WTC11 (cell line): ENCODE measurements around the gene LHFPL6. TPM values are rescaled to one million over a fixed set of nuclear protein-coding genes. Genes with fewer than 3 reads are reported as not detected.

ENCODE experiments used
- ATAC-seq: fragments of 200-7000 bp; cut with Tn5 transposase; 2 replicates; pipeline ENCODE4 v1.10.0; 2021; ENCODE audit warnings: mild to moderate bottlenecking, moderate library complexity
- CTCF ChIA-PET: fragments of 300-600 bp; sonication (Branson Sonifier 250); formaldehyde crosslinking; loops from one replicate; lab custom pipeline; 2021; ENCODE audit warnings: antibody characterized with exemption; lab: Charles Lee
- POLR2A ChIA-PET: fragments of 350-600 bp; sonication (Branson Sonifier 250); formaldehyde crosslinking; loops from one replicate; lab custom pipeline; 2021; ENCODE audit warnings: antibody characterized with exemption; lab: Charles Lee
- DNase-seq: peaks from one replicate; pipeline ENCODE4 v3.0.0; 2021; ENCODE audit warnings: low spot score
- H3K27ac Mint-ChIP-seq: 2 replicates; pipeline ENCODE4 v1.8.0; 2021; ENCODE audit warnings: mixed read lengths
- H3K27me3 Mint-ChIP-seq: 2 replicates; pipeline ENCODE4 v1.8.0; 2021; ENCODE audit warnings: low read depth, mild to moderate bottlenecking, moderate library complexity, mixed read lengths
- H3K36me3 Mint-ChIP-seq: 2 replicates; pipeline ENCODE4 v1.8.0; 2021; ENCODE audit warnings: mixed read lengths
- H3K4me1 Mint-ChIP-seq: 2 replicates; pipeline ENCODE4 v1.8.0; 2022; ENCODE audit warnings: mixed read lengths
- H3K4me3 Mint-ChIP-seq: 2 replicates; pipeline ENCODE4 v1.8.0; 2021; ENCODE audit warnings: mild to moderate bottlenecking, moderate library complexity, mixed read lengths
- H3K9me3 Mint-ChIP-seq: 2 replicates; pipeline ENCODE4 v1.8.0; 2021; ENCODE audit warnings: mixed read lengths
- FOXJ3 ChIP-seq: sonication (generic); formaldehyde crosslinking; IDR thresholded peaks from 2 replicates; pipeline ENCODE4 v1.9.0; 2021; ENCODE audit warnings: missing genetic modification reagents, mild to moderate bottlenecking, borderline replicate concordance
- FOXK1 ChIP-seq: sonication (generic); formaldehyde crosslinking; IDR thresholded peaks from 2 replicates; pipeline ENCODE4 v1.8.0; 2022; ENCODE audit warnings: mild to moderate bottlenecking, moderate library complexity, missing genetic modification reagents
- FOXP1 ChIP-seq: sonication (generic); formaldehyde crosslinking; IDR thresholded peaks from 2 replicates; pipeline ENCODE4 v1.8.0; 2022; ENCODE audit warnings: missing genetic modification reagents, mild to moderate bottlenecking, moderate library complexity, borderline replicate concordance
- NFATC4 ChIP-seq: fragments of 250-450 bp; sonication (Bioruptor Pico); IDR thresholded peaks from 2 replicates; pipeline ENCODE4 v1.9.0; 2021; ENCODE audit warnings: mild to moderate bottlenecking
- NFE2L1 ChIP-seq: sonication (generic); formaldehyde crosslinking; IDR thresholded peaks from 2 replicates; pipeline ENCODE4 v1.8.1; 2023; ENCODE audit warnings: missing genetic modification reagents
- NFYB ChIP-seq: sonication (generic); formaldehyde crosslinking; conservative IDR thresholded peaks from 2 replicates; pipeline ENCODE4 v1.8.0; 2022; ENCODE audit warnings: low read depth, missing genetic modification reagents
- NR3C1 ChIP-seq: sonication (generic); formaldehyde crosslinking; conservative IDR thresholded peaks from 2 replicates; pipeline ENCODE4 v1.8.1; 2023; ENCODE audit warnings: low read depth, mild to moderate bottlenecking, missing genetic modification reagents
- OVOL2 ChIP-seq: fragments of 250-450 bp; sonication (Bioruptor Pico); IDR thresholded peaks from 2 replicates; pipeline ENCODE4 v1.9.0; 2021; ENCODE audit warnings: mild to moderate bottlenecking, borderline replicate concordance
- PRRX2 ChIP-seq: fragments of 250-450 bp; sonication (Bioruptor Pico); IDR thresholded peaks from 2 replicates; pipeline ENCODE4 v1.8.0; 2021; ENCODE audit warnings: mild to moderate bottlenecking
- RORB ChIP-seq: fragments of 250-450 bp; sonication (Bioruptor Pico); IDR thresholded peaks from 2 replicates; pipeline ENCODE4 v1.9.0; 2021; ENCODE audit warnings: mild to moderate bottlenecking
- SMAD4 ChIP-seq: sonication (generic); formaldehyde crosslinking; IDR thresholded peaks from 2 replicates; pipeline ENCODE4 v1.8.0; 2022; ENCODE audit warnings: mild to moderate bottlenecking, missing genetic modification reagents
- SOX15 ChIP-seq: fragments of 250-450 bp; sonication (Bioruptor Pico); IDR thresholded peaks from 2 replicates; pipeline ENCODE4 v1.9.0; 2021; ENCODE audit warnings: mild to moderate bottlenecking
- TEAD1 ChIP-seq: sonication (generic); formaldehyde crosslinking; IDR thresholded peaks from 2 replicates; pipeline ENCODE4 v1.8.0; 2022; ENCODE audit warnings: mild to moderate bottlenecking, missing genetic modification reagents
- TP53 ChIP-seq: sonication (generic); formaldehyde crosslinking; IDR thresholded peaks from 2 replicates; pipeline ENCODE4 v1.8.1; 2023; ENCODE audit warnings: mild to moderate bottlenecking, missing genetic modification reagents
- ZNF396 ChIP-seq: fragments of 250-450 bp; sonication (Bioruptor Pico); IDR thresholded peaks from 2 replicates; pipeline ENCODE4 v1.8.0; 2021; ENCODE audit warnings: mild to moderate bottlenecking, moderate library complexity, borderline replicate concordance
- ZNF671 ChIP-seq: fragments of 250-450 bp; sonication (Bioruptor Pico); IDR thresholded peaks from 2 replicates; pipeline ENCODE4 v1.8.0; 2021; ENCODE audit warnings: mild to moderate bottlenecking
- total RNA-seq: library from RNA; stranded (reverse); gene quantifications from 3 replicates; pipeline ENCODE4 v1.2.3, GENCODE V29; 2021
- TF ChIP-seq, protein P1 (sequence below): sonication (generic); formaldehyde crosslinking; conservative IDR thresholded peaks from 2 replicates; pipeline ENCODE4 v1.8.1; 2022; ENCODE audit warnings: mild to moderate bottlenecking, missing genetic modification reagents
- TF ChIP-seq, protein P2 (sequence below): sonication (generic); formaldehyde crosslinking; IDR thresholded peaks from 2 replicates; pipeline ENCODE4 v1.8.0; 2023; ENCODE audit warnings: mild to moderate bottlenecking, missing genetic modification reagents
- TF ChIP-seq, protein P3 (sequence below): sonication (generic); formaldehyde crosslinking; IDR thresholded peaks from 2 replicates; pipeline ENCODE4 v1.8.1; 2022; ENCODE audit warnings: missing genetic modification reagents, borderline replicate concordance
- TF ChIP-seq, protein P4 (sequence below): sonication (generic); formaldehyde crosslinking; IDR thresholded peaks from 2 replicates; pipeline ENCODE4 v1.8.0; 2022; ENCODE audit warnings: mild to moderate bottlenecking, missing genetic modification reagents
- TF ChIP-seq, protein P5 (sequence below): sonication (generic); formaldehyde crosslinking; IDR thresholded peaks from 2 replicates; pipeline ENCODE4 v1.8.1; 2022; ENCODE audit warnings: mild to moderate bottlenecking, moderate library complexity, missing genetic modification reagents
- TF ChIP-seq, protein P6 (sequence below): sonication (generic); formaldehyde crosslinking; IDR thresholded peaks from 2 replicates; pipeline ENCODE4 v1.8.1; 2023; ENCODE audit warnings: mild to moderate bottlenecking, missing genetic modification reagents, moderate library complexity
- TF ChIP-seq, protein P7 (sequence below): fragments of 250-450 bp; sonication (Bioruptor Pico); conservative IDR thresholded peaks from 2 replicates; pipeline ENCODE4 v1.9.0; 2021; ENCODE audit warnings: mild to moderate bottlenecking

Gene LHFPL6
- total RNA-seq, 1 experiment from 2014 or later: 4.5 TPM

DNA sequence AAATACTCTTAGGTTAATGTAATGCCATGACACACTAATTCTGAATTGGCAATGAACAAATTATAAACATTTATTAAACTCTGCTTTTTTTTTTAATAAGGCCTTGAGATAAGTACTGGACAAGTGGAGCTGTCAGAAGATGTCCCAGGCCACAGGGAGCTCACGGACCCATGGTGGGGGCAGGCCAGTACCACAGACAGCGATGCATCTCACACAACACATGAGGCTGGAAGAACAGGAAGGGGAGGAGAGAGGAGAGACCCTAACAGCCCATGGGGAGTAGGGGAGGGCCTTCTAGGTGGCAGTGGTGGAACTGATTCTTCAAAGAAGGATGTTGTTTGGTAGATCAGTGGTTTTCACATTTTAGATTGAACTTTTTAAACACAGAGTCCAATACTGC, 128.4 kb downstream of the LHFPL6 start (continued):
- TF ChIP-seq FOXJ3 (CRISPR knock-in tag) (no peak), TP53 (no peak), TEAD1 (CRISPR knock-in tag) (no peak), SMAD4 (CRISPR knock-in tag) (no peak), ZNF396 (CRISPR knock-in tag) (no peak), RORB (no peak), NFYB (CRISPR knock-in tag) (no peak), PRRX2 (CRISPR knock-in tag) (no peak)
- TF ChIP-seq, protein P1, sequence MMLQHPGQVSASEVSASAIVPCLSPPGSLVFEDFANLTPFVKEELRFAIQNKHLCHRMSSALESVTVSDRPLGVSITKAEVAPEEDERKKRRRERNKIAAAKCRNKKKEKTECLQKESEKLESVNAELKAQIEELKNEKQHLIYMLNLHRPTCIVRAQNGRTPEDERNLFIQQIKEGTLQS (CRISPR knock-in tag): no peak
- TF ChIP-seq, protein P2, sequence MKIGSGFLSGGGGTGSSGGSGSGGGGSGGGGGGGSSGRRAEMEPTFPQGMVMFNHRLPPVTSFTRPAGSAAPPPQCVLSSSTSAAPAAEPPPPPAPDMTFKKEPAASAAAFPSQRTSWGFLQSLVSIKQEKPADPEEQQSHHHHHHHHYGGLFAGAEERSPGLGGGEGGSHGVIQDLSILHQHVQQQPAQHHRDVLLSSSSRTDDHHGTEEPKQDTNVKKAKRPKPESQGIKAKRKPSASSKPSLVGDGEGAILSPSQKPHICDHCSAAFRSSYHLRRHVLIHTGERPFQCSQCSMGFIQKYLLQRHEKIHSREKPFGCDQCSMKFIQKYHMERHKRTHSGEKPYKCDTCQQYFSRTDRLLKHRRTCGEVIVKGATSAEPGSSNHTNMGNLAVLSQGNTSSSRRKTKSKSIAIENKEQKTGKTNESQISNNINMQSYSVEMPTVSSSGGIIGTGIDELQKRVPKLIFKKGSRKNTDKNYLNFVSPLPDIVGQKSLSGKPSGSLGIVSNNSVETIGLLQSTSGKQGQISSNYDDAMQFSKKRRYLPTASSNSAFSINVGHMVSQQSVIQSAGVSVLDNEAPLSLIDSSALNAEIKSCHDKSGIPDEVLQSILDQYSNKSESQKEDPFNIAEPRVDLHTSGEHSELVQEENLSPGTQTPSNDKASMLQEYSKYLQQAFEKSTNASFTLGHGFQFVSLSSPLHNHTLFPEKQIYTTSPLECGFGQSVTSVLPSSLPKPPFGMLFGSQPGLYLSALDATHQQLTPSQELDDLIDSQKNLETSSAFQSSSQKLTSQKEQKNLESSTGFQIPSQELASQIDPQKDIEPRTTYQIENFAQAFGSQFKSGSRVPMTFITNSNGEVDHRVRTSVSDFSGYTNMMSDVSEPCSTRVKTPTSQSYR (CRISPR knock-in tag): no peak
- TF ChIP-seq, protein P3, sequence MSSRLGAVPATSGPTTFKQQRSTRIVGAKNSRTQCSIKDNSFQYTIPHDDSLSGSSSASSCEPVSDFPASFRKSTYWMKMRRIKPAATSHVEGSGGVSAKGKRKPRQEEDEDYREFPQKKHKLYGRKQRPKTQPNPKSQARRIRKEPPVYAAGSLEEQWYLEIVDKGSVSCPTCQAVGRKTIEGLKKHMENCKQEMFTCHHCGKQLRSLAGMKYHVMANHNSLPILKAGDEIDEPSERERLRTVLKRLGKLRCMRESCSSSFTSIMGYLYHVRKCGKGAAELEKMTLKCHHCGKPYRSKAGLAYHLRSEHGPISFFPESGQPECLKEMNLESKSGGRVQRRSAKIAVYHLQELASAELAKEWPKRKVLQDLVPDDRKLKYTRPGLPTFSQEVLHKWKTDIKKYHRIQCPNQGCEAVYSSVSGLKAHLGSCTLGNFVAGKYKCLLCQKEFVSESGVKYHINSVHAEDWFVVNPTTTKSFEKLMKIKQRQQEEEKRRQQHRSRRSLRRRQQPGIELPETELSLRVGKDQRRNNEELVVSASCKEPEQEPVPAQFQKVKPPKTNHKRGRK (CRISPR knock-in tag): no peak
- TF ChIP-seq, all 79 proteins: peak for 0

DNA sequence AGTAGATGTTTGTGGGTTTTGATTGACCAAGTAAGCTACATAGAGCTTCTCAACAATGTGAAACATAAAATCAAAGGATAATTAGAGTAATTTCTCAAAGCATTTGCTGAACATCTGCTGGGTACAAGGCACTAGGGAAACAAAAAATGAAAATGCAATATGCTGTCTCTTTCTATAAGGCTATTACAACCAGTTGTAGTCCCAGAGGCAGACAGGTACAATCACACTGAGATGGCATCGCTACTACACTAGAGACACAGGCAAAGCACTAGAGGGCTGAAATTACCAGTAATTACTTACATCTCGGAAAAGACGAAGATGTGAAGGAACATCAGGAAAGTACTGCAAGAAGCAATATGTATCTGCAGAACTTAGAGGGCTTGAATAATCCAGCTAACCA, 133.3 kb downstream of the LHFPL6 start:
- ChIA-PET CTCF (interaction anchor here (0.6 kb wide), 1 partner anchor 418 kb away, joined by 3 read pairs; no protein-coding TSS in a partner anchor), POLR2A (no interaction called here)
- Mint-ChIP-seq H3K27ac (no peak overlapping the region), H3K4me3 (no peak overlapping the region), H3K27me3 (no peaks in the 10 kb centered on the region; the same call in 1 of the 2 replicates), H3K9me3 (no peaks in the 10 kb centered on the region), H3K36me3 (no peaks in the 10 kb centered on the region), H3K4me1 (no peaks in the 10 kb centered on the region)
- ATAC-seq: no peak
- DNase-seq: no peak
- TF ChIP-seq, protein P4, sequence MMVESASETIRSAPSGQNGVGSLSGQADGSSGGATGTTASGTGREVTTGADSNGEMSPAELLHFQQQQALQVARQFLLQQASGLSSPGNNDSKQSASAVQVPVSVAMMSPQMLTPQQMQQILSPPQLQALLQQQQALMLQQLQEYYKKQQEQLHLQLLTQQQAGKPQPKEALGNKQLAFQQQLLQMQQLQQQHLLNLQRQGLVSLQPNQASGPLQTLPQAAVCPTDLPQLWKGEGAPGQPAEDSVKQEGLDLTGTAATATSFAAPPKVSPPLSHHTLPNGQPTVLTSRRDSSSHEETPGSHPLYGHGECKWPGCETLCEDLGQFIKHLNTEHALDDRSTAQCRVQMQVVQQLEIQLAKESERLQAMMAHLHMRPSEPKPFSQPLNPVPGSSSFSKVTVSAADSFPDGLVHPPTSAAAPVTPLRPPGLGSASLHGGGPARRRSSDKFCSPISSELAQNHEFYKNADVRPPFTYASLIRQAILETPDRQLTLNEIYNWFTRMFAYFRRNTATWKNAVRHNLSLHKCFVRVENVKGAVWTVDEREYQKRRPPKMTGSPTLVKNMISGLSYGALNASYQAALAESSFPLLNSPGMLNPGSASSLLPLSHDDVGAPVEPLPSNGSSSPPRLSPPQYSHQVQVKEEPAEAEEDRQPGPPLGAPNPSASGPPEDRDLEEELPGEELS (CRISPR knock-in tag): no peak
- TF ChIP-seq SOX15 (CRISPR knock-in tag): no peak
- TF ChIP-seq ZNF671: no peak
- no peak for TF ChIP-seq NFE2L1

DNA sequence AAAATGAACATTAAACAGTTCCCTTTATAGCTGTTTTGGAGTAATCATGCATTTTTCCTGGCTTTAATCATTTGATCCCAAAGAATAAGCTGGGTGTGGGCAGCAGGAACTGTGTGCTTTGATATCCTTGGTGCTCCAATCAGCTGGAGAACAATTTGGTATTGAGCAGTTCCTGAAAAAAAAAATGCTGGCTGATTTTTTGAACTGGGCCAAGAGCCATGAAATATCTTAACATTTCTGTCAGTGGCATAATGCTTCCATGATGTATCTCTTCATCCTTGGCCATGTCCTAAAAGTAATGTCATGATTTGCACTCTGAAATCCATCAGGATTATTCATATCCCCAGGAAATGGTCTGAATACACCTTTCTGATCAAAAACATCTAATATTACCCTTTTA, 134.7 kb downstream of the LHFPL6 start:
- Mint-ChIP-seq H3K4me1 (no peaks in the 10 kb centered on the region), H3K27me3 (no peaks in the 10 kb centered on the region; the same call in 1 of the 2 replicates), H3K36me3 (no peaks in the 10 kb centered on the region), H3K9me3 (no peaks in the 10 kb centered on the region), H3K27ac (no peak overlapping the region), H3K4me3 (no peak overlapping the region)
- ATAC-seq (no peak), DNase-seq (no peak)
- POLR2A ChIA-PET: no interaction called here
- CTCF ChIA-PET: no interaction called here
- no peak for TF ChIP-seq FOXP1 (CRISPR knock-in tag)
- TF ChIP-seq, protein P5, sequence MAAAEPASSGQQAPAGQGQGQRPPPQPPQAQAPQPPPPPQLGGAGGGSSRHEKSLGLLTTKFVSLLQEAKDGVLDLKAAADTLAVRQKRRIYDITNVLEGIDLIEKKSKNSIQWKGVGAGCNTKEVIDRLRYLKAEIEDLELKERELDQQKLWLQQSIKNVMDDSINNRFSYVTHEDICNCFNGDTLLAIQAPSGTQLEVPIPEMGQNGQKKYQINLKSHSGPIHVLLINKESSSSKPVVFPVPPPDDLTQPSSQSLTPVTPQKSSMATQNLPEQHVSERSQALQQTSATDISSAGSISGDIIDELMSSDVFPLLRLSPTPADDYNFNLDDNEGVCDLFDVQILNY (CRISPR knock-in tag): no peak
- no peak for TF ChIP-seq NR3C1 (CRISPR knock-in tag)
- no peak for TF ChIP-seq NFATC4 (CRISPR knock-in tag)
- TF ChIP-seq, protein P6, sequence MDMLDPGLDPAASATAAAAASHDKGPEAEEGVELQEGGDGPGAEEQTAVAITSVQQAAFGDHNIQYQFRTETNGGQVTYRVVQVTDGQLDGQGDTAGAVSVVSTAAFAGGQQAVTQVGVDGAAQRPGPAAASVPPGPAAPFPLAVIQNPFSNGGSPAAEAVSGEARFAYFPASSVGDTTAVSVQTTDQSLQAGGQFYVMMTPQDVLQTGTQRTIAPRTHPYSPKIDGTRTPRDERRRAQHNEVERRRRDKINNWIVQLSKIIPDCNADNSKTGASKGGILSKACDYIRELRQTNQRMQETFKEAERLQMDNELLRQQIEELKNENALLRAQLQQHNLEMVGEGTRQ (CRISPR knock-in tag): no peak
- no peak for TF ChIP-seq FOXK1 (CRISPR knock-in tag)
- TF ChIP-seq NFYB (CRISPR knock-in tag): no peak
- no peak for TF ChIP-seq OVOL2 (CRISPR knock-in tag)
- TF ChIP-seq, protein P7, sequence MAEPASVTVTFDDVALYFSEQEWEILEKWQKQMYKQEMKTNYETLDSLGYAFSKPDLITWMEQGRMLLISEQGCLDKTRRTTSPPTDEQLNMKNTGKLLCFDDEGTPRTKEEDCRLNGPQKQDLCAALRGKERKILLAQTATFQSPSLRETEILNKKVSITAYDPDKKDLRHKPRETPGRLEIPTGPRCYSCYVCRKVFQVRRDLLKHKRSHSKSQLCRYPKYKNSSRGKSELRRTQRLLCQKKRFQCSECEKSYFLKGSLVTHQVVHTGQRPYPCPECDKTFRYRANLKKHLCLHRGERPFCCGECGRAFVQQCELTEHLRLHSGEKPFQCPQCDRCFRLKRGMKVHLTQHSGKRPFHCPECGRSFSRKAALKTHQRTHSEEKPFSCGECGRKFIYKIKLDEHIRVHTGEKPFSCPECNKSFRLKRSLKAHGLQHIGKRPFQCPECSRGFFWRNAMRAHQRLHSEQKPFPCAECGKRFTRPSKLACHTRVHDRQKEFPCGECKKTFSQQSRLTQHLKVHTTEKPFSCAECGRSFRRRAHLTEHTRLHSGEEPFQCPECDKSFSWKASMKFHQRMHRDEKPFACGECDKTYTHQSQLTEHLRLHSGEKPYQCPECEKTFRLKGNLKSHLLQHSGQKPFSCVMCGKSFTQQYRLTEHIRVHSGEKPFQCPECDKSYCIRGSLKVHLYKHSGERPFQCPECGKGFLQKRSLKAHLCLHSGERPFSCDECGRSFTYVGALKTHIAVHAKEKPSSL (CRISPR knock-in tag): no peak
- TF ChIP-seq NFE2L1: no peak
- no peak for TF ChIP-seq ZNF396 (CRISPR knock-in tag)
